ENCODE results near the gene LPP.

Gene LPP

GRCh38 chr3:188661806-188662205 is 507.8 kb downstream of the LPP start:
- DNase-seq (ENCODE audit: low read depth in 1 of 2, low spot score in 1 of 2), result no peak

DNA sequence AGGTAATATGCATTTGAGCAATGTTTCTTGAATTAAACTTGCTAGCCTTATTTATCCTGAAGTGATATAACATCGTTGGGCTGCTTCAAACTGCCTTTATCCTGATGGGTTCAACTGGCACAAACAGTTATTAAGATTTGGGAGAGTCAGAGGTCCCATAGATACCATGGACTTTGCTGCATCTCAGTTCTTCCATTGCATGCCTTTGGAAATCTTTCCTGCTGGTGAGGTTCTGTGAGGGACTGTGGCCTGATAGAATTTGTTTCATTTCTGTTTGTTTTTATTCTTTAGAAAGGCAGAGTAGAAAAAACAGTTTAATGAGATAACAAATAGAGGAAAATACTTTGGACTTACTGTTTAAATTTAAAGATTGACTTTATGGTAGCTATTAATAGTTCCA is 508.3 kb downstream of the LPP start:
- DNase-seq (ENCODE audit: low read depth in 1 of 2, low spot score in 1 of 2), result no peak

GRCh38 chr3:188662795-188663194 is 508.8 kb downstream of the LPP start:
- no peak for DNase-seq (ENCODE audit: low read depth in 1 of 2, low spot score in 1 of 2)

DNA sequence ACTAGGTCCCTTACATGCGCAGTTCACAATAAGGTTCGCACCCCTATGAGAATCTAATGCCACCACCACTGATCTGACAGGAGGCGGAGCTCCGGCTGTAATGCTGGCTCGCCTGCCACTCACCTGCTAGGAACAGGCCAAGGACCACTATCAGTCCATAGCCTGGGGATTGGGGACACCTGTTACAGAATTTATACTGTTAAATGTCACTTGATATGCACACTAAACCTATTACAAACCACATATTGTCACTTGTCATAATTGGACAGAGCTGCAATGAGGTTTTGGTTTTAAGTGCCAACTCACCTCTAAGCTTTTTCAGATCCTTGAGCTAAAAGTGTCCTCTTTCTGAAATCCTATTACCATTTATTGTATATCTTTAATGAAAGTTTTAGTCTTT is 509.9 kb downstream of the LPP start:
- no peak for DNase-seq (ENCODE audit: low read depth in 1 of 2, low spot score in 1 of 2)

- no peak for DNase-seq (ENCODE audit: low read depth in 1 of 2, low spot score in 1 of 2)
Measured at GRCh38 chr3:188664795-188665194, 510.8 kb downstream of the LPP start.

DNA sequence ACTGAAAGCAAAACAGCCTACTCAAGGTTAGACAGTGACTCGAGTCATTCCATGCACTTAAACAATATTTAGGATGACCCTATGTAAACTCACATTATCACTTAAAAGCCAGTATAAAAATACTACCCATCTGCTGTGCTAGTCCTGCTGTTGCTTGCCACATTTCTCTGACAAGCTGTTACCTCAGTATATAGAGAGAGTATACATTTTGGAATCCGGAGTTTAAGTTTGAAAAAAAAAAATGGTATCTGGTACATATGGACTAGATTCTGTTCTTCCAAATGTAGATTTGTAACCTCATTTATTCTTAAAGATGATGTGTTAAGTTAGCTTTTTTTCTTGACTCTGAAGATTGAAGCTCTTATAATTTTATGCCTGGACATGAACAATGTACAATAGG is 514.0 kb downstream of the LPP start:
- DNase-seq (ENCODE audit: low read depth in 1 of 2, low spot score in 1 of 2), result no peak

DNA sequence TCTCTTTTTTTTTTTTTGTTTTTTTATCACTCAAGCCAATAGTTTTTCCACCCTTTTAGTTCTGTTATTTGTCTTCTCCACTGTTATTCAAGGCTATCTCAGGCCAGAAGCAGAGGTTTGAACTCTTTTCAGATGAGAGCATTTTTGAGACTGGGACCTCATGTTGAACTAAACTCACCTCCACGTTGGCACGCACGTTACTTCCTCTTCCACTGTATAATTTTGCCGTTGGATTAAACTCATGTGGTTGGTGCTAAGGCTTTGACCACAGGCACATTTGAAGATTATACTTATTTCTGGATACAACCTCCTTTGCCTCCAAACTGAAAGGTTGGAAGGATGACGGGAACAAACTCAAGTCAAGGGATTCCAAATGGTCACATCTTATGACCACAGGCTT is 516.5 kb downstream of the LPP start:
- DNase-seq (ENCODE audit: low read depth in 1 of 2, low spot score in 1 of 2), result no peak

- no peak for DNase-seq (ENCODE audit: low read depth in 1 of 2, low spot score in 1 of 2)
Measured at GRCh38 chr3:188671971-188672370, 518.0 kb downstream of the LPP start.

- DNase-seq (ENCODE audit: low read depth in 1 of 2, low spot score in 1 of 2), result no peak
Measured at GRCh38 chr3:188672840-188673239, 518.9 kb downstream of the LPP start.

DNA sequence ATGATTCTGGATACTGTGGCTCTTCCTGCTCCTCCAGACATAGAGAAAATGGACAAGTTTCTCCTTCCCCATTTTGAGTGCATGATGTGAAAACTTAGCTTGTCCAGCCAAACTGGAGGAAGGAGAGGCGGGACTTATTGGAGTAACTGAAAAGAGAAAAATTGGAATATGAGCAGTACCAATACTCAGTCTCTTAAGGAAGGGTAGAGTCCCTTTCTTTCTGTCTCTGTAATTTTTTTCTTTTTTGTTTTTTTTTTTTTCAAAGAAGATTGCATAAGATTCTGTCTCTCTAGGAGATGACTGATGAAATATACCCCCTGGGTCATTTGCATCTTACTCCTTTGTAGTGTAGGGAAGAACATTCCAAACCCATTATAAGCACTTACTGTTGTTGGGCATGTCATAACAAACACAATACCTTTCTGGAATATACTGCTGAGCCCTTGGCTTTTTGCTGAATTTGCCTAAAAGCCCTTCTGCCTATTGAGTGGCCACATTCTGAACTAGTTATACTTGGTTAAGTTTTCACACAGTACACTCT is 519.8 kb downstream of the LPP start:
- DNase-seq (ENCODE audit: low read depth in 1 of 2, low spot score in 1 of 2), result no peak

DNA sequence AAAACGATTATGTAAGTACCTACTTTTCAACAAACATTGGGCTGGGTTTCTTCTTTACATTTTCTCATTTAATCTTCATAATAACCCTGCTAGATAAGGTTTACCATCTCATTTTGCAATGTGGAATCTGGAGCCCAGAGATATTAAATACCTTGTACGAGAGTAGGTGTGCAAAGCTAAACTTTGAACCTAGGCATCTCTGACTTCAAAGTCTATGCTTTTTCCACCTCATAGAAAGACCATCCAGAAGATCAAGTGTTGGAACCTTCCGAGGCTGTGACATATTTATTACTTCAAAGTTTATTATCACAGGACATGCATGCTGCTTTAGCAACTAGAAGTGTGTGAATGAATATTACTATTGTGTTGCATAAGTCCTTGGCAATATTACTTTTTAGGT is 520.6 kb downstream of the LPP start:
- no peak for DNase-seq (ENCODE audit: low read depth in 1 of 2, low spot score in 1 of 2)

- no peak for DNase-seq (ENCODE audit: low read depth in 1 of 2, low spot score in 1 of 2)
Measured at GRCh38 chr3:188677344-188677743, 523.4 kb downstream of the LPP start.

- no peak for DNase-seq (ENCODE audit: low read depth in 1 of 2, low spot score in 1 of 2)
Measured at GRCh38 chr3:188680189-188680588, 526.2 kb downstream of the LPP start.

- DNase-seq (ENCODE audit: low read depth in 1 of 2, low spot score in 1 of 2), result no peak
Measured at GRCh38 chr3:188680605-188681004, 526.6 kb downstream of the LPP start.

GRCh38 chr3:188682316-188682715 is 528.4 kb downstream of the LPP start:
- no peak for DNase-seq (ENCODE audit: low read depth in 1 of 2, low spot score in 1 of 2)

DNA sequence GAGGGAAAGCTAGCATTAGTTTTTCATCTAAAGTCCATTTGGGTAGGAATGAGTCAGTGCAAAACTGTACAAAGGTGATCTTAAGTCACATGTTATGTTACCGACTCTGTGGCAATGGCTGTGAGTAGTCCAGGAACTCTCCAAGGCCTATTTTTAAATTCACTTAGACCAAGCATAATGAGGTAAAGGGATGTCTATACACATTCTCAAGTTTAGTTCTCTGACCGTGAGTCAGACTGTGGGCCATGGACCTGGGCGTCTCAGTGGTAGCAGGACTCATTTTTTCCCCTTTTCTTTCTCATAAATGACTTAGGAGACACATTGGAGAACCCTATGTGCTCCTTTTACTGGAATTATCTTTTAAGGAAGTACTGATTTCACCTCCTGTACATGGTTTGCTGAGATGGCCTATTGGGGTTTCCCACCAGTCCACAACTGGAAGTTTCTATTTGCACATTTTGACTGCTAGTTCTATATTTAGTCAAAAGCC is 529.1 kb downstream of the LPP start:
- DNase-seq (ENCODE audit: low read depth in 1 of 2, low spot score in 1 of 2), result no peak

DNA sequence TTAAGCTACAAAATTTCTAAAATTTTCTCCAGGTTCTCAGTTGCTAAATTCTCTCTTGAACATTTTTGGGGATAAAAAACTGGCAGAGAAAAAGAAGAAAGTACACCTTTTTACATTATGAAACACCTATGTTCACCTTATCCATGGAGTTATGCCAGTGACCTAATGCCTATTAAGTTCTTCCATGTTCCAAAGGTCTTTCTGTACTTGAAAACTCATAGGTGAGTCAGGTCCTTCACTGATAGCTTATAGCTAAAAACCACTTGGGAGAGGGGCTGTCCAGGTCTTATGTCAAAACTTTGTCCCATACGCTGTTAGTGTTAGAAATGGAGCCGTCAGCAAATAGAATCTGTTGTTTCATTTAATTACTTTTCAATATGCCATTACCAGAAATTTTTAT is 530.3 kb downstream of the LPP start:
- no peak for DNase-seq (ENCODE audit: low read depth in 1 of 2, low spot score in 1 of 2)

DNA sequence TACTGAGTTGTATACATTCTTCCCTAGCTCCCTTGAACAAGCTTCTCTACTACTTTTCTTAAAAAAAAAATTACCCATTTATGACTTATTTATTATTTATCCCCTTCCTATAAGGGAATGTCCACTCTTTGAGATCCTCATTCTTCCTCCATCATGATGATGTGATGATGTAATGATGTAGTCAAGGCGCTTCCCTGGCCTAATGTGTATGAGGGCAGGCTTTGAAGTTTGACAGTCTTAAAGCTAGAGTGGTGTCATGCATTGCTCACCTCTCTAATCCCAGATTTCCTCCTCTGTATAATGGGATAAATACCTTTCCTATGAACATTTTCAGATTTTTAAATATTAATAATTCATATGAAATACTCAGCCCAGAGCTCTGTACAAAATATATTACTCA is 531.8 kb downstream of the LPP start:
- no peak for DNase-seq (ENCODE audit: low read depth in 1 of 2, low spot score in 1 of 2)

GRCh38 chr3:188686324-188686723 is 532.4 kb downstream of the LPP start:
- no peak for DNase-seq (ENCODE audit: low read depth in 1 of 2, low spot score in 1 of 2)

GRCh38 chr3:188687389-188687788 is 533.4 kb downstream of the LPP start:
- DNase-seq (ENCODE audit: low read depth in 1 of 2, low spot score in 1 of 2), result no peak

DNA sequence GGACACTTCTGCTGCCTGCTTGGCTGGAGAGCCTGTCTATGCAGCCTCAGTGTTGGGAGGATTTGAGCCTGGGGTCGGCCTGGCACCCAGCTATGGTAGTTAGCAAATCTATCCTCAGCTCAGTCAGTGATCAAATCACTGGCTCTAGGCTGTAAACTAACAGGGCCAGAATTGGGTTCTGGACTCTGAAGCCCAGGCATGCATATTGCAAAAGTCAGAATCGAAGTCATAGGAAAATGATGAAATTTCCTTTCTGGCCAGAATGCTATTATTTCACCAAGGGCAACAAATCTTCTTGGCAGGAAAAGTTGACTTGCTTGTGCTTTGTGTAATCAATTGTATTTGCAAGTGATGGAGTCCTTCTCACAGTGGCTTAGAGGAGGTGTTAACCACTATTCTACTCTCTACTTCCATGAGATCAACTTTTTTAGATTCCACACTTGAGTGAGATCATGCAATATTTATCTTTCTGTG is 535.2 kb downstream of the LPP start:
- DNase-seq (ENCODE audit: low read depth in 1 of 2, low spot score in 1 of 2), result no peak

- DNase-seq (ENCODE audit: low read depth in 1 of 2, low spot score in 1 of 2), result no peak
Measured at GRCh38 chr3:188690064-188690463, 536.1 kb downstream of the LPP start.

GRCh38 chr3:188691004-188691403 is 537.0 kb downstream of the LPP start:
- DNase-seq (ENCODE audit: low read depth in 1 of 2, low spot score in 1 of 2), result no peak

DNA sequence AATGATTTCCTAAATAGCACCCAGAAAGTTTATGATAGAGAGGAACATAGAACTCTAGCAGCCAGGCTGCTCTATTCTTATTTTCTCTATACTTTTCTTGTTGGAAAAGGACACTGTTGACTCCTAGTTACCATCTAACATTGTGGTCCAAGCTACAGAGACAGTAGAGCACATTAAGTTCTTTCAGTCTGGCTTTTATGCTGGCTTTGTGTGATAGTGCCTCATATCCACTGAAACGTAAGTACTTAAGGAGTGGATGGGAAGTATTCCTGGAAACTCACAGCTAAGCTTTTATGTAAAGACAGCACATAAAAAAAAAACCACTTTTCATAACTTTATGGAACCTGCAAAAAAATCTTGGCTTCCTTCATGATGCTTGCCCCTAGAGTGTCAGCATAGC is 537.7 kb downstream of the LPP start:
- no peak for DNase-seq (ENCODE audit: low read depth in 1 of 2, low spot score in 1 of 2)

Measured in stimulated activated CD4-positive, alpha-beta T cell treated with anti-CD3 and anti-CD28 coated beads, Interleukin-15, amount 100 ng/mL, for 1 hour (primary cell).